B cell (primary cell): ENCODE results near the gene TRIM46. TPM values are rescaled to one million over a fixed set of nuclear protein-coding genes. Genes with fewer than 3 reads are reported as not detected.

ENCODE experiments used
- ATAC-seq: fragments of 200-7000 bp; cut with Tn5 transposase; one replicate; pipeline ENCODE4 v1.10.0; 2021; ENCODE audit warnings: low read depth, mild to moderate bottlenecking, moderate number of reproducible peaks, moderate library complexity
- CTCF ChIA-PET: fragments of 350-600 bp; sonication (Branson Sonifier 250); formaldehyde crosslinking; loops from one replicate; lab custom pipeline; 2021; ENCODE audit warnings: antibody characterized with exemption, inconsistent platforms; lab: Charles Lee
- POLR2A ChIA-PET: fragments of 350-600 bp; sonication (Branson Sonifier 250); formaldehyde crosslinking; loops from one replicate; lab custom pipeline; 2021; ENCODE audit warnings: antibody characterized with exemption; lab: Charles Lee
- DNase-seq: peaks from one replicate; pipeline ENCODE4 v3.0.0; 2013
- H2AFZ ChIP-seq: 2 replicates; pipeline ENCODE4 v1.6.1; 2012; ENCODE audit warnings: mild to moderate bottlenecking, low read depth, low read length; ENCODE audit not compliant: insufficient read depth, poor library complexity, severe bottlenecking
- H3K27ac ChIP-seq, 2 donors: 1 replicate in 1 of 2; 2 replicates in 1 of 2; pipeline ENCODE4 v1.5.1; 2012 to 2013; ENCODE audit warnings: low read length in 2 of 2, mild to moderate bottlenecking in 2 of 2, moderate library complexity in 1 of 2
- H3K27me3 ChIP-seq, 4 experiments: fragments of 200-600 bp in 1 of 4; sonication (generic) in 1 of 4; replicated peaks in 1 of 4; 1 replicate in 2 of 4; 2 replicates in 2 of 4; pipeline versions ENCODE4 v1.6.1 to v1.7.0; 2013 to 2016; ENCODE audit warnings: low read length in 3 of 4, mild to moderate bottlenecking in 2 of 4, mixed read lengths in 1 of 4, moderate library complexity in 1 of 4; ENCODE audit not compliant: insufficient read depth in 4 of 4, control insufficient read depth in 3 of 4; ENCODE audit errors: control extremely low read depth in 1 of 4
- H3K36me3 ChIP-seq, 2 experiments: replicated peaks in 1 of 2; 1 replicate in 1 of 2; 2 replicates in 1 of 2; pipeline versions ENCODE4 v1.6.1 to v1.7.1; 2013; ENCODE audit warnings: low read length in 1 of 2; ENCODE audit not compliant: insufficient read depth in 2 of 2, control insufficient read depth in 1 of 2; ENCODE audit errors: control extremely low read depth in 1 of 2, extremely low read depth in 1 of 2
- H3K4me1 ChIP-seq, 2 donors: fragments of 200-600 bp in 1 of 2; sonication (generic) in 1 of 2; 1 replicate in 1 of 2; 2 replicates in 1 of 2; pipeline versions ENCODE4 v1.5.1 to v1.6.1; 2013 to 2017; ENCODE audit warnings: low read length in 2 of 2; ENCODE audit not compliant: control insufficient read depth in 2 of 2, insufficient read depth in 2 of 2
- H3K4me2 ChIP-seq: replicated peaks from 2 replicates; pipeline ENCODE3; 2012; ENCODE audit warnings: mild to moderate bottlenecking, low read depth, low read length; ENCODE audit not compliant: poor library complexity, severe bottlenecking
- H3K4me3 ChIP-seq, 5 experiments: fragments of 200-600 bp in 1 of 5; sonication (generic) in 1 of 5; 1 replicate in 3 of 5; 2 replicates in 2 of 5; pipeline versions ENCODE4 v1.5.1 to v1.7.0; 2011 to 2016; ENCODE audit warnings: low read length in 4 of 5, mild to moderate bottlenecking in 4 of 5, low read depth in 2 of 5, control low read depth in 1 of 5, moderate library complexity in 1 of 5; ENCODE audit not compliant: insufficient read depth in 1 of 5; ENCODE audit errors: control extremely low read depth in 1 of 5, extremely low read depth in 1 of 5
- H3K79me2 ChIP-seq: fragments of 200-600 bp; sonication (generic); one replicate; pipeline ENCODE4 v1.6.0; 2016; ENCODE audit warnings: low read length; ENCODE audit not compliant: control insufficient read depth, insufficient read depth
- H3K9ac ChIP-seq: fragments of 200-600 bp; sonication (generic); 2 replicates; pipeline ENCODE4 v1.6.1; 2017; ENCODE audit warnings: mild to moderate bottlenecking, low read length, moderate library complexity
- H3K9me3 ChIP-seq, 3 donors: one replicate each; pipeline versions ENCODE4 v1.6.1 to v1.7.1; 2013; ENCODE audit warnings: low read length in 2 of 3; ENCODE audit not compliant: control insufficient read depth in 2 of 3, insufficient read depth in 1 of 3; ENCODE audit errors: control extremely low read depth in 1 of 3
- H4K20me1 ChIP-seq: 2 replicates; pipeline ENCODE4 v1.6.0; 2012; ENCODE audit warnings: mild to moderate bottlenecking, low read length; ENCODE audit not compliant: insufficient read depth, control insufficient read depth, poor library complexity, severe bottlenecking
- H3K27ac Mint-ChIP-seq: one replicate; pipeline ENCODE4 v1.8.0; 2021; ENCODE audit warnings: mixed read lengths
- H3K27me3 Mint-ChIP-seq: one replicate; pipeline ENCODE4 v1.8.0; 2021; ENCODE audit warnings: mixed read lengths
- H3K4me1 Mint-ChIP-seq: one replicate; pipeline ENCODE4 v1.8.0; 2021; ENCODE audit warnings: mixed read lengths
- H3K4me3 Mint-ChIP-seq: one replicate; pipeline ENCODE4 v1.8.0; 2021; ENCODE audit warnings: mixed read lengths
- H3K9me3 Mint-ChIP-seq: one replicate; pipeline ENCODE4 v1.8.0; 2022; ENCODE audit warnings: mixed read lengths; ENCODE audit not compliant: insufficient read depth
- EZH2 ChIP-seq: IDR thresholded peaks from 2 replicates; pipeline ENCODE4 v1.6.1; 2012; ENCODE audit warnings: borderline replicate concordance, low read depth, mild to moderate bottlenecking, moderate library complexity, low read length; ENCODE audit not compliant: insufficient read depth, poor library complexity, severe bottlenecking
- WGBS: methylation state at CpG from one replicate; pipeline ENCODE4 v1.1.5; 2013; ENCODE audit warnings: missing lambda C conversion rate; ENCODE audit not compliant: insufficient coverage; 5-methylcytosine and 5-hydroxymethylcytosine counted together
- intact Hi-C: fragments of 100-400 bp; cut with micrococcal nuclease; formaldehyde crosslinking; loops from one replicate; pipeline ENCODE4 v1.10.0; 2022
- polyA plus RNA-seq: library from polyadenylated mRNA; depleted of rRNA; stranded (reverse); fragments of >200 nt; gene quantifications from 2 replicates; pipeline ENCODE4 v1.2.3, GENCODE V29; 2012
- total RNA-seq, 2 donors: library from RNA; stranded (reverse); fragments of 120-200 nt in 1 of 2; gene quantifications; 1 replicate in 1 of 2; 2 replicates in 1 of 2; pipeline versions ENCODE4 v1.2.3 to v1.2.4, GENCODE V29; 2013 to 2022
- TF ChIP-seq, protein P1 (sequence below): fragments of 200-600 bp; IDR thresholded peaks from one replicate; pipeline ENCODE4 v1.8.0; 2022; ENCODE audit warnings: antibody characterized with exemption, mild to moderate bottlenecking

The TRIM46 gene
- total and polyA plus RNA-seq, 2 donors (not counting 1 experiment from before 2014, with no cell fraction given), result 2.6 to 3.4 TPM

GRCh38 chr1:155172732-155173477 is 744 bp upstream of the TRIM46 start, which contains the start of gene KRTCAP2:
KRTCAP2 (minus strand) TSS chr1:155173304; CDS start chr1:155173224, 80 bp downstream.
- ChIA-PET POLR2A (interaction anchor here (0.6 to 2.1 kb wide), 15 partner anchors 12 to 900 kb away, joined by 3 to 10 read pairs (median 4); partner anchors contain the start of genes DPM3, EFNA1, HAX1 and SLC50A1), CTCF (interaction anchor here (0.6 to 12.7 kb wide), 42 partner anchors 9 to 420 kb away, joined by 3 to 307 read pairs (median 4); partner anchors contain the start of genes ADAM15, EFNA3, EFNA4 and FLAD1)
- Histone ChIP-seq H3K79me2 (peaks cover 42% of the 10 kb centered on the region), H3K27me3 (no peaks in the 10 kb centered on the region), H3K36me3 (peaks cover 0 to 21% of the 10 kb centered on the region in 2 experiments), H3K4me2 (peak within 1 kb of the TSS; percentile 78), H3K4me3 (peak within 1 kb of the TSS; percentile 27 to 95 (median 73)), H3K4me1 (peaks cover 24 to 35% of the 10 kb centered on the region in 2 donors), H3K9me3 (no peaks in the 10 kb centered on the region), H2AFZ (peak within 1 kb of the TSS; percentile 97), H3K9ac (peak within 1 kb of the TSS; percentile 91), H4K20me1 (no peaks in the 10 kb centered on the region), H3K27ac (peak within 1 kb of the TSS; percentile 89 to 92)
- intact Hi-C loops, result loop anchor here (1.0 to 5.0 kb wide), 5 partner anchors 33 to 614 kb away; partner anchors contain the start of genes CKS1B, DPM3, SHC1 and UBE2Q1
- under 1% methylated on average over 56 of the region's 57 CpGs for WGBS
- Mint-ChIP-seq H3K27me3 (no peaks in the 10 kb centered on the region), H3K27ac (peak within 1 kb of the TSS; percentile 98), H3K4me3 (peak within 1 kb of the TSS; percentile 97), H3K9me3 (no peaks in the 10 kb centered on the region), H3K4me1 (peaks cover 40% of the 10 kb centered on the region)
- DNase-seq, result peak; percentile 95
- peak; percentile 85 for ATAC-seq
- TF ChIP-seq EZH2, result no peak
- TF ChIP-seq, protein P1, sequence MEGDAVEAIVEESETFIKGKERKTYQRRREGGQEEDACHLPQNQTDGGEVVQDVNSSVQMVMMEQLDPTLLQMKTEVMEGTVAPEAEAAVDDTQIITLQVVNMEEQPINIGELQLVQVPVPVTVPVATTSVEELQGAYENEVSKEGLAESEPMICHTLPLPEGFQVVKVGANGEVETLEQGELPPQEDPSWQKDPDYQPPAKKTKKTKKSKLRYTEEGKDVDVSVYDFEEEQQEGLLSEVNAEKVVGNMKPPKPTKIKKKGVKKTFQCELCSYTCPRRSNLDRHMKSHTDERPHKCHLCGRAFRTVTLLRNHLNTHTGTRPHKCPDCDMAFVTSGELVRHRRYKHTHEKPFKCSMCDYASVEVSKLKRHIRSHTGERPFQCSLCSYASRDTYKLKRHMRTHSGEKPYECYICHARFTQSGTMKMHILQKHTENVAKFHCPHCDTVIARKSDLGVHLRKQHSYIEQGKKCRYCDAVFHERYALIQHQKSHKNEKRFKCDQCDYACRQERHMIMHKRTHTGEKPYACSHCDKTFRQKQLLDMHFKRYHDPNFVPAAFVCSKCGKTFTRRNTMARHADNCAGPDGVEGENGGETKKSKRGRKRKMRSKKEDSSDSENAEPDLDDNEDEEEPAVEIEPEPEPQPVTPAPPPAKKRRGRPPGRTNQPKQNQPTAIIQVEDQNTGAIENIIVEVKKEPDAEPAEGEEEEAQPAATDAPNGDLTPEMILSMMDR, result peak; percentile 89
